ENCODE measurements around the gene LYRM2.

LYRM2 gene

GRCh38 chr6:89553431-89553830 is 85.1 kb downstream of the LYRM2 start:
- no peak overlapping the region for H3K4me3 ChIP-seq (ENCODE audit: low read length)
- peaks cover 5% of the 10 kb centered on the region for H3K27me3 ChIP-seq (replicated peaks; ENCODE audit: control insufficient read depth, insufficient read depth, low read length)
- no peak for DNase-seq (ENCODE audit: low read depth)
- H3K4me1 ChIP-seq (ENCODE audit: control insufficient read depth, insufficient read depth, low read length) = no peaks in the 10 kb centered on the region
- peaks cover 13% of the 10 kb centered on the region for H3K9me3 ChIP-seq (ENCODE audit: control insufficient read depth, low read length)
- H3K36me3 ChIP-seq (ENCODE audit: control insufficient read depth, insufficient read depth, low read length, severe bottlenecking) = no peaks in the 10 kb centered on the region
- H3K9ac ChIP-seq (ENCODE audit: low read length) = no peak overlapping the region

DNA sequence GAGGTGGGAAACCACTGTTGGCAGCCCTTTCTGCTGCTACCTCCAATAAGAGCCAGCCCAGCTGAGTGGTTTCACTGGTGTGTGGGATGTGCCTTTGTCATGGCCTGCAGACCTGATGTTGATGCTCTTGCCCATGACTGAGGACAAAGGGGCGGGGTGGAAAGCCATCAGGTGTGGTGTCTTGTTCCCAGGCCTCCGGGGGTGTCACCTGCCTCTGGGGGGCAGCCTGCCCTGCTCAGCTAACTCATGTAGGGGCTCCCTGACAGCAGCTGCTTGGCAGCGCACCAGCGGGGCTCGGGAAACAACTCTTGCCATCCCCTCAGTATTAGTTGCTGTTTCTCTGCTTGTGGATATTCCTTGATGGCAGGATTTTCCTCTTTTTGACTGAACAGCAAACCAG is 91.3 kb downstream of the LYRM2 start:
- Histone ChIP-seq H3K9me3 (ENCODE audit: control insufficient read depth, low read length) (no peaks in the 10 kb centered on the region), H3K27me3 (replicated peaks; ENCODE audit: control insufficient read depth, insufficient read depth, low read length) (no peaks in the 10 kb centered on the region), H3K4me1 (ENCODE audit: control insufficient read depth, insufficient read depth, low read length) (no peaks in the 10 kb centered on the region), H3K9ac (ENCODE audit: low read length) (no peak overlapping the region), H3K36me3 (ENCODE audit: control insufficient read depth, insufficient read depth, low read length, severe bottlenecking) (no peaks in the 10 kb centered on the region), H3K4me3 (ENCODE audit: low read length) (no peak overlapping the region)
- DNase-seq (ENCODE audit: low read depth) = no peak

DNA sequence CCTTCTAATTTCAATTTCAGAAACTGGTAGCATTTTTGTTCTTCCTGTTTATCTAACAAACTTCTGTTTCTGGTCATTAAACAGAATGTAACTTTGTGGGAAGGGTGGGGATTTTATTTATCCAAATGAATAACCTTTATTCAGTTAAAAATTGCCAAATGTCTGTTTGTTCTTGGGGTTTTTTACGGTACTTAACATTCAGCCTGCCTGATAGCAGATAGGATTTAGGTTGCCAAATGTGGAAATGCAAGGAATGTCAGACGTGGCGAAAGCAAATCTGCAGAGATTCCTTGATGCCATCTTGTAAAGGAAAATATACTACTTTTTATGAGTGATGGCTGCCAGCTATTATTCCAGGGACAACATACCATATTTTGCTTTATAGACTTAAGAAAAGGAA is 95.7 kb downstream of the LYRM2 start:
- H3K4me3 ChIP-seq (ENCODE audit: low read length) = no peak overlapping the region
- no peaks in the 10 kb centered on the region for H3K9me3 ChIP-seq (ENCODE audit: control insufficient read depth, low read length)
- DNase-seq (ENCODE audit: low read depth) = peak; percentile 27
- no peaks in the 10 kb centered on the region for H3K27me3 ChIP-seq (replicated peaks; ENCODE audit: control insufficient read depth, insufficient read depth, low read length)
- H3K36me3 ChIP-seq (ENCODE audit: control insufficient read depth, insufficient read depth, low read length, severe bottlenecking) = no peaks in the 10 kb centered on the region
- H3K4me1 ChIP-seq (ENCODE audit: control insufficient read depth, insufficient read depth, low read length) = no peaks in the 10 kb centered on the region
- H3K9ac ChIP-seq (ENCODE audit: low read length) = no peak overlapping the region

DNA sequence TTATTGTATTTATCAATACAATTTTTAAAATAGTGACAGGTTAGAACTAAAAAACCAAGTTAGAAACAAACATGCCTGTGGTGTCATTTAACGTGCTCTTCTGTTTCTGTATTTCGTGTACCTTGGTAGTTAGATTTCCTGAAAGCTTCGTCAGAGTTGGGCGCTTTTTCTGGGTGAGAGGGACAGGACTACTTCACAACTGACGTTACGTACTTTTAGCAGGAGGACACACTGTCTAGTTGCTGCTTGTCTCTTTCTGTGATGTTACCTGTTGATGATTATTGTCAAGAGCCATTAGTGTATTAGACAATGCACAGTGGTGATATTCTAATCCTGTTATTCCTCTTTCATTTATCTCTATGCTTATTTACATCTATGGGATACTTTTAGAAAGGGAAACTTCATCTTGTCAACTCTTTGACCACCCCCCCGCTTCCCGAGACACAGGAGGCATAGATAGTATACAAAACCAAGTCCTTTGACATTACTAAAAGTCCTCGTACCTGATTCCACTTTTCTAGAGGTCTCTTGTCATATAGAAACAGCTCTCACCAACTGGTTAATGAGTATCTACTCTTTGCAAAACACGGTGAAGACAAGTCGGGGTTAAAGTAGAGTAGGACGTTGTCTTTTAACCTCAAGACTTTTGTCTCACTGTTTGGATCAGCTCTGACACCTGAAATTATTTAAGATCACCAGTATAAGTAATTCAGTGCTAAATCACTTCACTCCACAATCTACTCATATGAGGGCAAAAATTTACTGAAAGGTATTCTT is 96.3 kb downstream of the LYRM2 start:
- Histone ChIP-seq H3K9ac (ENCODE audit: low read length) (no peak overlapping the region), H3K4me1 (ENCODE audit: control insufficient read depth, insufficient read depth, low read length) (no peaks in the 10 kb centered on the region), H3K4me3 (ENCODE audit: low read length) (no peak overlapping the region), H3K36me3 (ENCODE audit: control insufficient read depth, insufficient read depth, low read length, severe bottlenecking) (no peaks in the 10 kb centered on the region), H3K27me3 (replicated peaks; ENCODE audit: control insufficient read depth, insufficient read depth, low read length) (no peaks in the 10 kb centered on the region), H3K9me3 (ENCODE audit: control insufficient read depth, low read length) (no peaks in the 10 kb centered on the region)
- no peak for DNase-seq (ENCODE audit: low read depth)

GRCh38 chr6:89539779-89540178 is 98.8 kb downstream of the LYRM2 start:
- DNase-seq (ENCODE audit: low read depth) = no peak
- no peaks in the 10 kb centered on the region for H3K36me3 ChIP-seq (ENCODE audit: control insufficient read depth, insufficient read depth, low read length, severe bottlenecking)
- H3K4me3 ChIP-seq (ENCODE audit: low read length) = no peak overlapping the region

GRCh38 chr6:89536231-89536630 is 102.3 kb downstream of the LYRM2 start:
- H3K36me3 ChIP-seq (ENCODE audit: control insufficient read depth, insufficient read depth, low read length, severe bottlenecking) = no peaks in the 10 kb centered on the region
- no peak overlapping the region for H3K4me3 ChIP-seq (ENCODE audit: low read length)
- no peak for DNase-seq (ENCODE audit: low read depth)
- H3K27me3 ChIP-seq (replicated peaks; ENCODE audit: control insufficient read depth, insufficient read depth, low read length) = no peaks in the 10 kb centered on the region
- H3K9ac ChIP-seq (ENCODE audit: low read length) = no peak overlapping the region
- H3K9me3 ChIP-seq (ENCODE audit: control insufficient read depth, low read length) = no peaks in the 10 kb centered on the region
- no peaks in the 10 kb centered on the region for H3K4me1 ChIP-seq (ENCODE audit: control insufficient read depth, insufficient read depth, low read length)

More at GRCh38 chr6:89539779-89540178, 98.8 kb downstream of the LYRM2 start:
- Histone ChIP-seq H3K4me1 (ENCODE audit: control insufficient read depth, insufficient read depth, low read length) (no peaks in the 10 kb centered on the region), H3K9me3 (ENCODE audit: control insufficient read depth, low read length) (no peaks in the 10 kb centered on the region), H3K9ac (ENCODE audit: low read length) (no peak overlapping the region), H3K27me3 (replicated peaks; ENCODE audit: control insufficient read depth, insufficient read depth, low read length) (no peaks in the 10 kb centered on the region)

DNA sequence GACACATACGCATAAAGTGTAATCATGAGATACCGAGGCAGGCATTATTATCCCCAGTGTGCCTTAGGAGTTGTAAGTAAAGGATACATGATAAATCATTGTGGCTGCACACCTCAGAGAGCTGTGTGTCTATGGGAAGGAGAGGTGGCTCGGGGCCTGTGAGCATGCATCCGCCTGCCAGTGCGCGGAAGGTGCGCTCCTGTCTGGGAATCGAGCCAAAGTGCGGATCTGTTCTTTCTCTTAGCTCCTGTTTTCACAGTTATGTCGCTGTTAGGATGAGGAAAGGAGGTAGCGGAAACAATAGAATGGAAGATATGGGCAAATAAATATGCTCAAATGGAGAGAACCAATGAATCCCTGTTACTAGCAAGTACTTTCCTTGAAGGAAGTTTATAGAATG is 107.6 kb downstream of the LYRM2 start:
- Histone ChIP-seq H3K27me3 (replicated peaks; ENCODE audit: control insufficient read depth, insufficient read depth, low read length) (no peaks in the 10 kb centered on the region), H3K9ac (ENCODE audit: low read length) (no peak overlapping the region), H3K4me1 (ENCODE audit: control insufficient read depth, insufficient read depth, low read length) (no peaks in the 10 kb centered on the region), H3K9me3 (ENCODE audit: control insufficient read depth, low read length) (no peaks in the 10 kb centered on the region), H3K4me3 (ENCODE audit: low read length) (no peak overlapping the region), H3K36me3 (ENCODE audit: control insufficient read depth, insufficient read depth, low read length, severe bottlenecking) (no peaks in the 10 kb centered on the region)
- DNase-seq (ENCODE audit: low read depth) = no peak

DNA sequence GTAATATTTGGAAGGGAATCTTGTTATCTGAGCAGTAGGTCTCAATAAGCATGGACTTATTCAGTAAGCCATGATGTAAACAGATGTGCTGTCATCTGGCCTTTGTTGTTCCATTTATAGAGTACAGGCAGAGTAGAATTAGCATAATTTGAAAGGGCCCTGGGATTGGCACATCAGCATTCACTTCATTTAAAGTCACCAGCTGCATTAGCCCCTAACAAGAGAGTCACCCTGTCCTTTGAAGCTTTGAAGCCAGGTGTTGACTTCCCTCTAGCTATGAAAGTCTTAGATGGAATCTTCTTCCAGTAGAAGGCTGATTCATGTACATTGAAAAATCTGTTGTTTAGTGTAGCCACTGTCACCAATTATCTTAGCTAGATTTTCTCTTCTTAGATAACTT is 109.7 kb downstream of the LYRM2 start:
- H3K4me3 ChIP-seq (ENCODE audit: low read length) = no peak overlapping the region
- DNase-seq (ENCODE audit: low read depth) = no peak
- no peaks in the 10 kb centered on the region for H3K4me1 ChIP-seq (ENCODE audit: control insufficient read depth, insufficient read depth, low read length)
- no peaks in the 10 kb centered on the region for H3K27me3 ChIP-seq (replicated peaks; ENCODE audit: control insufficient read depth, insufficient read depth, low read length)
- no peaks in the 10 kb centered on the region for H3K9me3 ChIP-seq (ENCODE audit: control insufficient read depth, low read length)
- H3K9ac ChIP-seq (ENCODE audit: low read length) = no peak overlapping the region
- H3K36me3 ChIP-seq (ENCODE audit: control insufficient read depth, insufficient read depth, low read length, severe bottlenecking) = no peaks in the 10 kb centered on the region

GRCh38 chr6:89527634-89528033 is 110.9 kb downstream of the LYRM2 start:
- no peaks in the 10 kb centered on the region for H3K27me3 ChIP-seq (replicated peaks; ENCODE audit: control insufficient read depth, insufficient read depth, low read length)
- no peak overlapping the region for H3K4me3 ChIP-seq (ENCODE audit: low read length)
- no peaks in the 10 kb centered on the region for H3K4me1 ChIP-seq (ENCODE audit: control insufficient read depth, insufficient read depth, low read length)
- H3K9ac ChIP-seq (ENCODE audit: low read length) = no peak overlapping the region
- H3K36me3 ChIP-seq (ENCODE audit: control insufficient read depth, insufficient read depth, low read length, severe bottlenecking) = no peaks in the 10 kb centered on the region
- DNase-seq (ENCODE audit: low read depth) = no peak
- no peaks in the 10 kb centered on the region for H3K9me3 ChIP-seq (ENCODE audit: control insufficient read depth, low read length)

- no peaks in the 10 kb centered on the region for H3K36me3 ChIP-seq (ENCODE audit: control insufficient read depth, insufficient read depth, low read length, severe bottlenecking)
- no peak for DNase-seq (ENCODE audit: low read depth)
- H3K9ac ChIP-seq (ENCODE audit: low read length) = no peak overlapping the region
- H3K4me3 ChIP-seq (ENCODE audit: low read length) = no peak overlapping the region
- H3K27me3 ChIP-seq (replicated peaks; ENCODE audit: control insufficient read depth, insufficient read depth, low read length) = no peaks in the 10 kb centered on the region
- H3K4me1 ChIP-seq (ENCODE audit: control insufficient read depth, insufficient read depth, low read length) = no peaks in the 10 kb centered on the region
- no peaks in the 10 kb centered on the region for H3K9me3 ChIP-seq (ENCODE audit: control insufficient read depth, low read length)
Observed at GRCh38 chr6:89526563-89526869, 112.0 kb downstream of the LYRM2 start.

DNA sequence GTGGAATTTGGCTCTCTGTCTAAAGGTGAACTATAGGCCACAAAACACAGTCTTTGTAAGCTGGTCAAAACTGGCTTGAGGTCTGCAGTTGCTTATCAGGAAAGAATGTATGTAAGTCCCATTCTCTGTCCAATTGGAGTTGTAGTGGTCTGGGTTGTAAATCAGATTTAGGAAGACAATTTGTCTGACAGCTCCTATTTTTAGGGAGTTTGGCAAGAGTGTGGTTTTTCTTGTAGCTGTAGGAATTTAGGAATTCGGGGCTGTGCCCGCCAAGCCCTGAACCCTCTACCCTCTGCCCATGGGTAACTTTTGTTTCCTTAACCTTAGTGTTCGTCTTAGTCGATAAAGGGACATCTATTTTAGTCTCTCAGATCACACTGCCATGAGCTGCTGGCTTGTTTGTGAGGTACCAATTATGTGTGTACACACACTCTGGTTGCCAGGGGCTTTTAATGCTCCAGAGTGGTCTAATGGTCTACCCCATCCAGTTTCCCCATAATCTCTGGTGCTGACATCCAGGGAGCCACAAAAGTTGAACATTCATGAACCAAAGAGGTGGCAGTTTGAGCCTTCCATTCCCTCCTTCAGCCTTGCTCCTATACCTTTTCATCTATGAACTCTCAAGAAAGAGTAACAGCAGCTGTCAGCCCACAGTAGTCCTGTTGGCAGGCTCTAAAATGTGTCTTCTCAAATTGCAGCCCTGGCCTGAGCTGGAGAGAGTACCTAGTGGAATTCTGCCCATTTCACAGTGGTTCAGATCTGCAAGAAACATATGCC is 112.6 kb downstream of the LYRM2 start:
- no peaks in the 10 kb centered on the region for H3K36me3 ChIP-seq (ENCODE audit: control insufficient read depth, insufficient read depth, low read length, severe bottlenecking)
- no peak overlapping the region for H3K9ac ChIP-seq (ENCODE audit: low read length)
- DNase-seq (ENCODE audit: low read depth) = no peak
- H3K4me3 ChIP-seq (ENCODE audit: low read length) = no peak overlapping the region
- H3K9me3 ChIP-seq (ENCODE audit: control insufficient read depth, low read length) = no peaks in the 10 kb centered on the region
- H3K27me3 ChIP-seq (replicated peaks; ENCODE audit: control insufficient read depth, insufficient read depth, low read length) = no peaks in the 10 kb centered on the region
- H3K4me1 ChIP-seq (ENCODE audit: control insufficient read depth, insufficient read depth, low read length) = no peaks in the 10 kb centered on the region

Data from adipocyte (in vitro differentiated cells).